DMS153 treated with DMSO at 0.1 percent for 48 hours (cell line): Measurements from ENCODE around the gene ZDHHC18.

ENCODE experiments used
- DNase-seq: peaks from one replicate; lab custom pipeline; 2025; ENCODE audit not compliant: unreplicated experiment; lab: John Stamatoyannopoulos, UW

ZDHHC18 gene

DNA sequence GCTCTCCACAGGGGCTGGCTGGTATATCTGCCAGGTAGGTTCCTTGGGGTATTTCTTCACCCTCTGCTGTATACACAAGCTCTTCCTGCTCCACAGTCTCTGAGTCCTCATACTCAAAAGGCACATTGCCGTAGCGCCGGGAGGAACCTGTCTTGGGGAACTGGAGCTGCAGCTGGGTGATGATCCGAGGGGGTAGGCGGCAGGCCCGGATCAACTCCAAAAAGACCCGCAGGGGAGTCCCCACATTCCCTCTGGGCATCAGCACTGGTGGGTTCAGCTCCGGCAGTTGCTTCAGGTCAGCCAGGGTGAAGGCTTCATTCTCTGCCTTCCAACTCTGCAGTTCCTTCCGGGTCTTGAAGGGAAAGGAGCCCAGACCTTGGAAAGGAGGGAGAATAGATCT, 70.9 kb downstream of the ZDHHC18 start:
- no peak for DNase-seq

DNA sequence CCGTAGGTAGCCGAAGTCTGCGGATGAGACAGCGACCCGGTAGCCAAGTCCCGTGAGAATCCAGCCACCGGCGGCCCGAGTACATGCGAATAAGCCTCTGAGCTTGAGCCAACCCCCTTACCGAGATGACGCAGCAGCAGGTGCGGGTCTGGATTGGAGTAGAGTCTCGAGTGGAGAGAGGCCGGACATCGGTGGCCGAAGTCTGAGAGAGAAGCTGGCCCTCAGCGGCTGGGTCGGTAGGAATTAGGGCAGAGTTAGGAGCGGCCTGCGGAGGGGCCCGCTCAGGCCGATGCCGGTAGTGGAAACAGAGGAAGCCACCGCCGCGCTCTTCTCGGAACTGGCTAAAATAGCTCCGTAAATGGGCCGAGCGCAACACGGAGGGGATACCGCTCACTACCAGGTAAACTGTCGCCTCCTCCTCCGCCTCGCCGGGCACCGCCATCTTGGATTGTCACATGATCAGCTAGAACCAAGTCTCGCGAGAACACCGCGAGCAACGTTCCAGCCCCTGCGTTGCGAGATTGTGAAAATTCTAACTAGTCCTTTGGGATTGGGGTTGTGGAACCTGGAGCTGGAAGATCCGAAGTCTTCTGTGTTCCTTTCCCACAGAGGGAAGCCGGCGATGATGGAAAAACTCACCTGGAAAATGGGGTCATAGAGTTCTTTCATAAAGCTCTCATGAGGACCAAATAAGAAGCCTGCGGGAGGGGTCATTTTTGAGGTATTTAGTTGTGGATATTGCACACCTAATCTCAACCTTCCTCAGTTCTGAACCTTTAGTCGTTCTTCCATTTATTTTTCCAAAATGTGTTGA, 73.7 kb downstream of the ZDHHC18 start, which contains the start of gene GPATCH3:
GPATCH3 (minus strand) TSS at position 467 of the 814 bp plus-strand sequence; CDS start at position 442, 25 bp downstream.
- DNase-seq = peak; percentile 96

DNA sequence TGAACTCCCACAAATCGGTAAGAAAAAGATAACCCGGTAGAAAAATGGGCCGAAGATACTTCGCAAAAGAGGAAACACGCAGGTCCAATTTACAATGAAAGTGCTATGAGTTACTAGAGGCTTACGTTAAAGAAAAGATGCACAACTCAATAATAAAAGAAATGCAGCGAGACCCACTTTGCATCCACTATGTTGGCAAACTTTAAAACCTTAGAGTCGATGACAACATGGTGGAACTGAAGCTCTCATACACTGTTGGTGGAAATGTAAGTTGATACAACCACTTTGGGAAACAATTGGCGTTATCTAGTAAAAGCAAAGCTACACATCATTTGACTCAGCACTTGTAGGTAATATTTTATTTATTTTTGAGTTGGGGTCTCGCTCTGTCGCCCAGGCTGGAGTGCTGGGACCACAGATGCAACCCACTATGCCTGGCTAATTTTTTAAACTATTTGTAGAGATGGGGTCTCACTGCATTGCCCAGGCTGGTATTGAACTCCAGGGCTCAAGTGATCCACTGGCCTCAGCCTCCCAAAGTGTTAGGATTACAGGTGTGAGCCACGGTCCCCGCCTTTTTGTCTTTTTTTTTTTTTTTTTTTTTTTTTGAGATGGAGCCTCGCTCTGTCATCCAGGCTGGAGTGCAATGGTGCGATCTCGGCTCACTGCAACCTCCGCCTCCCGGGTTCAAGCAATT, 74.5 kb downstream of the ZDHHC18 start:
- no peak for DNase-seq
